Measurements from ENCODE around the gene PEX11G. TPM values are rescaled to one million over a fixed set of nuclear protein-coding genes. Genes with fewer than 3 reads are reported as not detected.

PEX11G gene
- total RNA-seq, 1 donor from 2014 or later: 5.5 TPM

DNA sequence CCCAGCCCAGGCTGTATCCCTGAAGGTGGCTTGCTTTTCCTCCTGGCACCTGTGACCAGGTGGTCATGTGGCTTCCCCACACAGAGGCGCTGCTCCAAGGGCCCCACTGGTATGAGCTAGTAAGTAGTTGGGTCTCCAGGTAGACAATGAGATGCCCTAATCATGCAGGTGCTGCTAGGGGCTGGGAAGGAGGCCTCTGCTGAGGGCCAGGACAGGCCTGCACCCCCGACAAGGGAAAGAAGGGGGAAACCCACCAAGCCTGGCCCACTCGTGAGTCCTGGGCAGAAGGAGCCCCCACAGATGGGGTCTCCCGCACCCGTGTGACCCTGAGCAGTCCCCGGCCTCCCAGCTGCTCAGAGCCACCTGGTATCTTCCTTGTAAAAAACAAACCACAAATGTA lies 13.2 kb downstream of the PEX11G start:
- Mint-ChIP-seq H3K4me1 (ENCODE audit: low read depth) (peaks cover 5% of the 10 kb centered on the region), H3K27me3 (no peaks in the 10 kb centered on the region), H3K36me3 (ENCODE audit: insufficient read depth) (peaks cover 4% of the 10 kb centered on the region), H3K9me3 (ENCODE audit: low read depth) (no peaks in the 10 kb centered on the region), H3K4me3 (ENCODE audit: low read depth) (no peak overlapping the region), H3K27ac (no peak overlapping the region)
- no peak for DNase-seq (ENCODE audit: low spot score, unreplicated experiment)
- TF ChIP-seq, protein P1, sequence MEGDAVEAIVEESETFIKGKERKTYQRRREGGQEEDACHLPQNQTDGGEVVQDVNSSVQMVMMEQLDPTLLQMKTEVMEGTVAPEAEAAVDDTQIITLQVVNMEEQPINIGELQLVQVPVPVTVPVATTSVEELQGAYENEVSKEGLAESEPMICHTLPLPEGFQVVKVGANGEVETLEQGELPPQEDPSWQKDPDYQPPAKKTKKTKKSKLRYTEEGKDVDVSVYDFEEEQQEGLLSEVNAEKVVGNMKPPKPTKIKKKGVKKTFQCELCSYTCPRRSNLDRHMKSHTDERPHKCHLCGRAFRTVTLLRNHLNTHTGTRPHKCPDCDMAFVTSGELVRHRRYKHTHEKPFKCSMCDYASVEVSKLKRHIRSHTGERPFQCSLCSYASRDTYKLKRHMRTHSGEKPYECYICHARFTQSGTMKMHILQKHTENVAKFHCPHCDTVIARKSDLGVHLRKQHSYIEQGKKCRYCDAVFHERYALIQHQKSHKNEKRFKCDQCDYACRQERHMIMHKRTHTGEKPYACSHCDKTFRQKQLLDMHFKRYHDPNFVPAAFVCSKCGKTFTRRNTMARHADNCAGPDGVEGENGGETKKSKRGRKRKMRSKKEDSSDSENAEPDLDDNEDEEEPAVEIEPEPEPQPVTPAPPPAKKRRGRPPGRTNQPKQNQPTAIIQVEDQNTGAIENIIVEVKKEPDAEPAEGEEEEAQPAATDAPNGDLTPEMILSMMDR (IDR thresholded peaks at IDR 0.05; ENCODE audit: unreplicated experiment): no peak

DNA sequence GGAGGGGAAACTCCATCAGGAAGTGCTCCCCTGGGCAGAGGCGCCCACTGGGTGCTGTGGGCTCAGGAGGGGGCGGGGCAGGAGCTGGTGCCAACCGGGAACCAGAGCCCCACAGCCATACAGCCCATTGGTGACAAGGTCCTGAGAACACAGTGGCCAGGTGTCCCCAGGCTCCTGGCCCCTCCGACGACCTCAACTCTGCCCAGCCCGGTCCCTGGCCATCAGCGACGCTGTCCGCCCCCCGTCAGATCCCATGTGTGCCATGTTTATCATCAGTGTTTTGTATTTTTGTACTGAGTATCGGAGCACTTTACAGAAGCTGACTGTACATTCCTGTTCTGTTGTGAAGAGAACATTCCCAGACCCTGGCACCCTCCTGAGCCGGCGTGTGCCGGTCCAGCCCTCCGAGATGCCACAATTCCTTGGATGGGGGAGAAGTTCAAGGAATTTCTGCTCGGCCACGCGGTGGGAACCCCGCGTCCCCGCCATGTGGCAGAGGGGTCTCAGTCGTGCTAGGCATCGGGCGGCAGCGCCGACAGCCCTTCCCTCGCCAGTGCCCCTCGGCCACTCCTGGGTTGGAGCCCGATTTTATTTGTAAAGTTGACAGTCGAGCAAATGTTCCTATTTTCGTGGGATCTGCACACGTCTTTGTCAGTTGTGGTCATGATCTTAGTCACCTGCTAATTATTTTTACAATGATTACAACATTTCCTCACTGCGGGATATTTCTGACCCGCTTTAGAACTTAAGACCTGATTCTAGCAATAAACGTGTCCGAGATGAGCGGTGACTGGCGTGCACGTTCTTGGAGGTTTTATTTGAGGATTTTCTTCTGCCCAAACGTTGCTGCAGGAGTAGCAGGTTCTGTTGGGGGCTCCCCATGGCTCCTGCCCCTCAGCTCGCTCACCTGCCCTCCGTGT lies 16.9 kb downstream of the PEX11G start:
- TF ChIP-seq, protein P1 (IDR thresholded peaks at IDR 0.05; ENCODE audit: unreplicated experiment): no peak
- Mint-ChIP-seq H3K9me3 (ENCODE audit: low read depth) (no peaks in the 10 kb centered on the region), H3K4me1 (ENCODE audit: low read depth) (no peaks in the 10 kb centered on the region), H3K27ac (no peak overlapping the region), H3K4me3 (ENCODE audit: low read depth) (no peak overlapping the region), H3K27me3 (no peaks in the 10 kb centered on the region), H3K36me3 (ENCODE audit: insufficient read depth) (peaks cover 7% of the 10 kb centered on the region)
- DNase-seq (ENCODE audit: low spot score, unreplicated experiment): no peak

DNA sequence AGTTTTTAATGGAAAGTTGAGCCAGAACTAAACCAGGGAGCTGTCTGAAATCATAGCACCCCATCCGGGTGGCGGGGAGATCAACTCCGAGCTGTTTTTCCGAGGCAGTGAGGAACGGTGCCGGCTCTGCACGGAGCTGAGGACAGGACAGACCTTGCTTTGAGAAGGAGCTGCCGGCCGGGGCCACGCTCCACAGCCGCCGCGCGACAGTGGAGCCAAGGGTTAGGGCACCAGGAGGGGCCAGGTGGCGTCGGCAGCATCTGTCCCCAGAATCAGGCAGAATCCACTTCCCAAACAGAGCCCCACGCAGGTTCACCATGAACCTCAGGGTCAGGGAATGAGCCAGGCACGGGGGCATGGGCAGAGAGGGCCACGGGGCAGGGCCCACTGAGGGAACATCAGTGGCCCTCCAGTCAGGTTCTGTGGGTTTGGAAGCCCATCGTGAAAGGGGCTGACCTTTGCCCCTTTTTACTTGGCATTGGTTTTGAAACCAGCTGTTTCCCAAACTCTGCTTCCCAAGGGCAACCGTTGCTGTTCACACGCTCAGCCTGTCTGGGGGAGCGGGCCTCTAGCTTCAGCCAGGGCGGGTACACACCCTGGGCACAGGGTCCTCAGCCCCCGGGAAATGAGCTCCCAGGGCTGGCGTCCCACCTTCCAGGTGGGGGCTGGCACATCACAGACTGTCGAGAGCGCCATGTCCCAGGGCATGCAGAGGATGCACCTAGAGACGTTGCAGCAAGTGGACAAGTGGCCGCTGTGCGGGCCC lies 18.1 kb downstream of the PEX11G start:
- no peaks in the 10 kb centered on the region for H3K4me1 Mint-ChIP-seq (ENCODE audit: low read depth)
- no peak for DNase-seq (ENCODE audit: low spot score, unreplicated experiment)
- H3K9me3 Mint-ChIP-seq (ENCODE audit: low read depth): no peaks in the 10 kb centered on the region
- no peaks in the 10 kb centered on the region for H3K27me3 Mint-ChIP-seq
- TF ChIP-seq, protein P1 (IDR thresholded peaks at IDR 0.05; ENCODE audit: unreplicated experiment): no peak
- no peak overlapping the region for H3K4me3 Mint-ChIP-seq (ENCODE audit: low read depth)
- no peak overlapping the region for H3K27ac Mint-ChIP-seq
- peaks cover 7% of the 10 kb centered on the region for H3K36me3 Mint-ChIP-seq (ENCODE audit: insufficient read depth)

DNA sequence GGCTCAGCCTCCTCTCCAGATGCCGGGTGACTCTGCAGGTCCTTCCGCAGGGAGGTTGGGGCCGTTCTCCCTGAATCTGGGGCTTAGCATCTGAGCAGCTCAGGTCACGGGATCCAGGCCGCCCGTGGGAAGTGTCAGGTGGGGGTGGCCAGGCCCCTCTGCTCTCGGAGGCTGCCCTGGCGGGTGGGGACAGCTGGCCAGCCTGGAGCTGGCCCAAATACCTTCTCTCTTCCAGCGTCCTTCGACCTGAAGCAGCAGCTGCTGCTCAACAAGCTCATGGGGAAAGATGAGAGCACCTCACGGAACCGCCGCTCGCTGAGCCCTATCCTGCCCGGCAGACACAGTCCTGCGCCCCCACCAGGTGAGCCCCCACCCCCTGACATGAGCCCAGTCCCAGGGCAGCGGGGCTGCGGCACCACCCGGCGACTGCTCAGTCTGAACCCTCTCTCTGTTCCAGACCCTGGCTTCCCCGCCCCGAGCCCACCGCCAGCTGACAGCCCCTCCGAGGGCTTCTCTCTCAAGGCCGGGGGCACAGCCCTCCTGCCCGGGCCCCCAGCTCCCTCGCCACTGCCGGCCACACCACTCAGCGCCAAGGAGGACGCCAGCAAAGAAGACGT lies 19.1 kb downstream of the PEX11G start:
- Mint-ChIP-seq H3K27me3 (no peaks in the 10 kb centered on the region), H3K4me3 (ENCODE audit: low read depth) (no peak overlapping the region)
- no peak for DNase-seq (ENCODE audit: low spot score, unreplicated experiment)

More for the DNA sequence above, 19.1 kb downstream of the PEX11G start:
- no peaks in the 10 kb centered on the region for H3K9me3 Mint-ChIP-seq (ENCODE audit: low read depth)
- no peak overlapping the region for H3K27ac Mint-ChIP-seq
- TF ChIP-seq, protein P1 (IDR thresholded peaks at IDR 0.05; ENCODE audit: unreplicated experiment): no peak
- no peaks in the 10 kb centered on the region for H3K4me1 Mint-ChIP-seq (ENCODE audit: low read depth)
- peaks cover 7% of the 10 kb centered on the region for H3K36me3 Mint-ChIP-seq (ENCODE audit: insufficient read depth)

Data from progenitor cell of endocrine pancreas (in vitro differentiated cells).